H1 (cell line): ENCODE measurements around the gene USP13. TPM values are rescaled to one million over a fixed set of nuclear protein-coding genes. Genes with fewer than 3 reads are reported as not detected.

Experiments used
- CTCF ChIA-PET: fragments of 300-600 bp; sonication (Branson Sonifier 250); formaldehyde crosslinking; loops from one replicate; lab custom pipeline; 2021; ENCODE audit not compliant: partially characterized antibody; lab: Charles Lee
- POLR2A ChIA-PET: fragments of 300-600 bp; sonication (Branson Sonifier 250); formaldehyde crosslinking; loops from one replicate; lab custom pipeline; 2021; ENCODE audit warnings: inconsistent platforms; ENCODE audit not compliant: partially characterized antibody; lab: Charles Lee
- DNase-seq, 2 experiments: peaks; one replicate each; pipeline versions ENCODE4 v3.0.0 to v3.0.0-alpha.2; 2010 to 2022; ENCODE audit warnings: low spot score in 2 of 2, low read depth in 1 of 2, mixed read lengths in 1 of 2
- FAIRE-seq: peaks from 2 replicates; lab custom pipeline; 2011; peaks lifted over from hg19 to GRCh38; lab: Jason Lieb, UNC
- H2AFZ ChIP-seq: 2 replicates; pipeline ENCODE4 v1.8.1; 2012; ENCODE audit warnings: low read length, inconsistent platforms
- H2AK5ac ChIP-seq: 2 replicates; pipeline ENCODE4 v1.6.1; 2013; ENCODE audit warnings: low read depth, low read length
- H2BK120ac ChIP-seq: replicated peaks from 2 replicates; pipeline ENCODE3; 2013; ENCODE audit warnings: low read depth, low read length, inconsistent platforms
- H2BK12ac ChIP-seq: 2 replicates; pipeline ENCODE4 v1.6.1; 2013; ENCODE audit warnings: low read depth, low read length
- H2BK15ac ChIP-seq: 2 replicates; pipeline ENCODE4 v1.6.1; 2013; ENCODE audit warnings: low read length
- H2BK20ac ChIP-seq: 2 replicates; pipeline ENCODE4 v1.6.1; 2013; ENCODE audit warnings: low read length
- H2BK5ac ChIP-seq: 2 replicates; pipeline ENCODE4 v1.6.1; 2013; ENCODE audit warnings: low read depth, low read length
- H3K14ac ChIP-seq: 2 replicates; pipeline ENCODE4 v1.6.1; 2013; ENCODE audit warnings: inconsistent platforms; ENCODE audit not compliant: insufficient read length
- H3K18ac ChIP-seq: 2 replicates; pipeline ENCODE4 v1.6.1; 2013; ENCODE audit warnings: low read length; ENCODE audit errors: extremely low read depth
- H3K23ac ChIP-seq: 2 replicates; pipeline ENCODE4 v1.6.1; 2013; ENCODE audit warnings: inconsistent platforms; ENCODE audit not compliant: insufficient read length
- H3K23me2 ChIP-seq: 2 replicates; pipeline ENCODE4 v1.6.1; 2013; ENCODE audit warnings: low read depth, low read length
- H3K27ac ChIP-seq: 2 replicates; pipeline ENCODE4 v1.6.1; 2011; ENCODE audit warnings: low read depth, low read length, inconsistent platforms
- H3K27me3 ChIP-seq, 4 experiments: replicated peaks in 1 of 4; 1 replicate in 1 of 4; 2 replicates in 3 of 4; pipeline versions ENCODE4 v1.6.1 to v1.8.1; 2011 to 2013; ENCODE audit warnings: low read length in 3 of 4, mild to moderate bottlenecking in 3 of 4, inconsistent platforms in 2 of 4, mixed read lengths in 2 of 4, moderate library complexity in 1 of 4; ENCODE audit not compliant: control insufficient read depth in 3 of 4, insufficient read depth in 3 of 4; ENCODE audit errors: extremely low read depth in 1 of 4
- H3K36me3 ChIP-seq, 4 experiments: 2 replicates each; pipeline versions ENCODE4 v1.6.1 to v1.8.1; 2011 to 2013; ENCODE audit warnings: mild to moderate bottlenecking in 4 of 4, low read length in 3 of 4, moderate library complexity in 2 of 4, control low read depth in 1 of 4, inconsistent platforms in 1 of 4; ENCODE audit not compliant: insufficient read depth in 4 of 4, control insufficient read depth in 2 of 4
- H3K4ac ChIP-seq: replicated peaks from 2 replicates; pipeline ENCODE3; 2013; ENCODE audit warnings: low read length, low read depth, mixed read lengths, inconsistent platforms; ENCODE audit not compliant: insufficient read length
- H3K4me1 ChIP-seq, 4 experiments: replicated peaks in 1 of 4; 1 replicate in 1 of 4; 2 replicates in 3 of 4; pipeline versions ENCODE4 v1.6.1 to v1.8.1; 2011 to 2013; ENCODE audit warnings: low read length in 3 of 4, inconsistent platforms in 2 of 4, mixed read lengths in 1 of 4; ENCODE audit not compliant: insufficient read depth in 4 of 4, control insufficient read depth in 3 of 4
- H3K4me2 ChIP-seq, 2 experiments: 2 replicates each; pipeline versions ENCODE4 v1.6.1 to v1.8.1; 2011 to 2013; ENCODE audit warnings: low read depth in 2 of 2, low read length in 2 of 2, control low read depth in 1 of 2, inconsistent platforms in 1 of 2, mild to moderate bottlenecking in 1 of 2; ENCODE audit not compliant: insufficient read depth in 1 of 2
- H3K4me3 ChIP-seq, 4 experiments: fragments of 200-600, 300-600 bp in 1 of 4; sonication (generic), shearing (Covaris generic), sonication (Bioruptor Twin) in 1 of 4; 2 replicates each; pipeline versions ENCODE4 v1.5.1 to v1.8.1; 2011 to 2016; ENCODE audit warnings: low read length in 4 of 4, low read depth in 3 of 4, control low read depth in 2 of 4, inconsistent platforms in 2 of 4, mild to moderate bottlenecking in 2 of 4, mixed read lengths in 1 of 4, moderate library complexity in 1 of 4; ENCODE audit not compliant: insufficient read depth in 2 of 4; ENCODE audit errors: extremely low read depth in 1 of 4
- H3K56ac ChIP-seq: replicated peaks from 2 replicates; pipeline ENCODE3; 2013; ENCODE audit warnings: low read depth, mild to moderate bottlenecking, mixed read lengths, low read length, inconsistent platforms; ENCODE audit not compliant: insufficient read length
- H3K79me1 ChIP-seq: 2 replicates; pipeline ENCODE4 v1.6.1; 2013; ENCODE audit warnings: low read depth, low read length, control low read depth
- H3K79me2 ChIP-seq, 2 experiments: 2 replicates each; pipeline versions ENCODE4 v1.6.1 to v1.8.1; 2012 to 2013; ENCODE audit warnings: low read length in 2 of 2, mild to moderate bottlenecking in 2 of 2, inconsistent platforms in 1 of 2; ENCODE audit not compliant: insufficient read depth in 2 of 2, control insufficient read depth in 1 of 2
- H3K9ac ChIP-seq, 4 experiments: replicated peaks in 1 of 4; 1 replicate in 1 of 4; 2 replicates in 3 of 4; pipeline versions ENCODE4 v1.6.1 to v1.8.1; 2011 to 2013; ENCODE audit warnings: low read depth in 3 of 4, low read length in 3 of 4, control low read depth in 2 of 4, mild to moderate bottlenecking in 2 of 4, moderate library complexity in 2 of 4, inconsistent platforms in 1 of 4; ENCODE audit errors: extremely low read depth in 1 of 4
- H3K9me3 ChIP-seq, 2 experiments: 2 replicates each; pipeline versions ENCODE4 v1.6.1 to v1.8.1; 2012 to 2013; ENCODE audit warnings: mild to moderate bottlenecking in 2 of 2, moderate library complexity in 2 of 2, control low read depth in 1 of 2, inconsistent platforms in 1 of 2, low read depth in 1 of 2, low read length in 1 of 2, mixed read lengths in 1 of 2; ENCODE audit not compliant: insufficient read depth in 2 of 2
- H4K20me1 ChIP-seq, 2 experiments: replicated peaks in 1 of 2; 2 replicates each; pipeline versions ENCODE3 to v1.8.1; 2011 to 2013; ENCODE audit warnings: inconsistent platforms in 2 of 2, low read length in 2 of 2, mild to moderate bottlenecking in 1 of 2; ENCODE audit not compliant: insufficient read depth in 2 of 2, control insufficient read depth in 1 of 2
- H4K5ac ChIP-seq: 2 replicates; pipeline ENCODE4 v1.6.1; 2013; ENCODE audit warnings: low read length, low read depth, mixed read lengths, inconsistent platforms; ENCODE audit not compliant: insufficient read length
- H4K8ac ChIP-seq: 2 replicates; pipeline ENCODE4 v1.8.0; 2013; ENCODE audit warnings: mild to moderate bottlenecking, moderate library complexity, low read length, inconsistent platforms; ENCODE audit not compliant: insufficient read depth; ENCODE audit errors: extremely low read depth
- H4K91ac ChIP-seq: replicated peaks from 2 replicates; pipeline ENCODE3; 2013; ENCODE audit warnings: low read length, mixed read lengths, inconsistent platforms; ENCODE audit not compliant: insufficient read length
- BACH1 ChIP-seq: IDR thresholded peaks from 2 replicates; pipeline ENCODE4 v1.6.1; 2012; ENCODE audit warnings: low read length, improper control_type of control experiment
- CBX5 ChIP-seq: fragments of 300-800, 300-1000 bp; sonication (generic); IDR thresholded peaks from 2 replicates; pipeline ENCODE4 v1.7.1; 2016; ENCODE audit warnings: antibody characterized with exemption, low read length, low read depth
- EZH2 ChIP-seq: fragments of 200-600 bp; sonication (generic); IDR thresholded peaks from 2 replicates; pipeline ENCODE4 v1.7.1; 2012; ENCODE audit warnings: low read depth, mild to moderate bottlenecking, moderate library complexity, low read length, inconsistent platforms; ENCODE audit not compliant: severe bottlenecking
- JUN ChIP-seq: IDR thresholded peaks from 2 replicates; pipeline ENCODE4 v1.6.1; 2011; ENCODE audit warnings: low read depth, mild to moderate bottlenecking, improper control_type of control experiment, low read length
- KDM4A ChIP-seq: IDR thresholded peaks from one replicate; pipeline ENCODE4 v1.7.1; 2012; ENCODE audit warnings: low read depth, mild to moderate bottlenecking, moderate library complexity, low read length, inconsistent platforms; ENCODE audit not compliant: severe bottlenecking
- NANOG ChIP-seq: IDR thresholded peaks from 2 replicates; pipeline ENCODE4 v1.6.1; 2011; ENCODE audit warnings: low read length, low read depth, mild to moderate bottlenecking, inconsistent platforms; ENCODE audit not compliant: insufficient read depth, poor library complexity, severe bottlenecking
- POLR2A ChIP-seq, 2 experiments: IDR thresholded peaks; 1 replicate in 1 of 2; 2 replicates in 1 of 2; pipeline ENCODE4 v1.6.1; 2011; ENCODE audit warnings: low read depth in 2 of 2, low read length in 2 of 2, mild to moderate bottlenecking in 2 of 2; ENCODE audit errors: control extremely low read depth in 1 of 2
- POU5F1 ChIP-seq: IDR thresholded peaks from 2 replicates; pipeline ENCODE4 v1.6.1; 2011; ENCODE audit warnings: low read depth, mild to moderate bottlenecking, low read length, moderate library complexity
- SIX5 ChIP-seq: IDR thresholded peaks from 2 replicates; pipeline ENCODE4 v1.6.1; 2011; ENCODE audit warnings: mild to moderate bottlenecking, low read depth, low read length
- WGBS, 2 experiments: shearing (Covaris generic) in 1 of 2; methylation state at CpG; one replicate each; pipeline versions ENCODE4 v1.1.6 to v1.1.7; 2013 to 2015; ENCODE audit warnings: low lambda C conversion rate in 2 of 2, mixed read lengths in 2 of 2, inconsistent platforms in 1 of 2, low coverage in 1 of 2, missing lambda C conversion rate in 1 of 2; ENCODE audit not compliant: insufficient replicate concordance in 2 of 2, insufficient coverage in 1 of 2, insufficient read length in 1 of 2; ENCODE audit errors: extremely low coverage in 1 of 2, missing lambda C conversion rate in 1 of 2; 5-methylcytosine and 5-hydroxymethylcytosine counted together
- polyA plus RNA-seq, 7 experiments: library from polyadenylated mRNA; depleted of rRNA in 3 of 7; stranded (reverse) in 5 of 7; unstranded in 2 of 7; fragments of >200 nt in 5 of 7; fragments of 200-250 nt in 2 of 7; gene quantifications; 1 replicate in 5 of 7; 2 replicates in 1 of 7; 4 replicates in 1 of 7; pipeline versions ENCODE4 v1.2.1 to v1.2.3, GENCODE V29; 2011 to 2013; ENCODE audit warnings: missing spikeins in 2 of 7, mixed read lengths in 2 of 7
- total RNA-seq: library from RNA; stranded (reverse); fragmentation: NEBNext Ultra II Directional; extraction: Animal tissue kit (Norgen Biotek cat#: 25700); gene quantifications from 2 replicates; pipeline ENCODE4 v1.2.1, GENCODE V29; 2021
- TF ChIP-seq, protein P1 (sequence below): IDR thresholded peaks from 2 replicates; pipeline ENCODE4 v1.6.1; 2012; ENCODE audit warnings: inconsistent platforms

Gene USP13
- total and polyA plus RNA-seq, 2 of the 8 experiments (the other 6 are each of a cell fraction or from before 2014, with no cell fraction given) = 7.9 to 25.9 TPM

DNA sequence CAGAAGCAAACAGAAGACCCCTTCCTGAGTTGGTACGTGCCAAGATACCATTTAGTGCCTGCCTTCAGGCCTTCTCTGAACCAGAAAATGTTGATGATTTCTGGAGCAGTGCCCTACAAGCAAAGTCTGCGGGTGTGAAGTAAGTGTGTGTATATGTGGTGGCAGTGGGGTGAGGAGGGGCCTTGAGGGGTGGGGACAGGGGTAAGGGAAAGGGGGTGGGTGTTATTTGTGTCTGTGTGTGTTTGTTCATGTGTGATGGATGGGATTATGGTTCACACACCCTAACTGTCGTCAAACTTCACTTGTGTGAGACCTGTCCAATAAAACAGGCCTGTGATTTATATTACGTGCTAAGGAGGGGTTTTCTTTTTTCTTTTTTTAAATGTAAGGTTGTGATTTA lies 92.2 kb downstream of the USP13 start:
- H3K36me3 ChIP-seq = peaks cover 0 to 25% (median 10%) of the 10 kb centered on the region in 4 experiments; a peak in 6 of 8 replicates
- peaks cover 0 to 2% of the 10 kb centered on the region in 2 experiments for H4K20me1 ChIP-seq
- no peak overlapping the region; the same call in 1 of the 2 replicates for H3K18ac ChIP-seq
- H2BK120ac ChIP-seq = no peak overlapping the region
- H3K23ac ChIP-seq = no peak overlapping the region
- POLR2A ChIA-PET = interaction anchor here (0.6 kb wide), 1 partner anchor 104 kb away, joined by 5 read pairs; no protein-coding TSS in a partner anchor
- no peaks in the 10 kb centered on the region for H3K79me2 ChIP-seq
- CTCF ChIA-PET = no interaction called here
- H3K4me3 ChIP-seq = no peak overlapping the region
- DNase-seq (no peak), FAIRE-seq (no peak)
- peaks cover 1% of the 10 kb centered on the region; the same call in 1 of the 2 replicates for H3K23me2 ChIP-seq
- H3K14ac ChIP-seq = no peak overlapping the region
- peaks cover 0 to 7% (median 3%) of the 10 kb centered on the region in 4 experiments; a peak in 2 of 7 replicates for H3K4me1 ChIP-seq
- H2BK5ac ChIP-seq = no peak overlapping the region
- H3K9ac ChIP-seq = no peak overlapping the region; a peak in 1 of 7 replicates
- no peak overlapping the region for H2AK5ac ChIP-seq
- no peak overlapping the region for H4K5ac ChIP-seq
- H4K8ac ChIP-seq = no peak overlapping the region
- H3K27ac ChIP-seq = no peak overlapping the region
- no peak overlapping the region for H4K91ac ChIP-seq
- TF ChIP-seq NANOG (no peak), POLR2A (IDR thresholded peaks at IDR 0.05; ENCODE audit: control extremely low read depth in 1 of 2, low read depth in 2 of 2, low read length in 2 of 2) (no peak), CBX5 (no peak), JUN (no peak), BACH1 (no peak), EZH2 (no peak), POU5F1 (no peak), KDM4A (no peak), SIX5 (no peak)
- TF ChIP-seq, protein P1, sequence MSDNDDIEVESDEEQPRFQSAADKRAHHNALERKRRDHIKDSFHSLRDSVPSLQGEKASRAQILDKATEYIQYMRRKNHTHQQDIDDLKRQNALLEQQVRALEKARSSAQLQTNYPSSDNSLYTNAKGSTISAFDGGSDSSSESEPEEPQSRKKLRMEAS = no peak
- H2BK20ac ChIP-seq = no peak overlapping the region
- H3K9me3 ChIP-seq = no peaks in the 10 kb centered on the region
- H2BK12ac ChIP-seq = no peak overlapping the region
- H3K56ac ChIP-seq = no peak overlapping the region
- 94% methylated on average over 4 of the region's 4 CpGs; no CpG with 5 or more reads in 1 of the 2 experiments for WGBS, 2 experiments
- H2BK15ac ChIP-seq = no peak overlapping the region
- H3K4ac ChIP-seq = no peak overlapping the region
- no peaks in the 10 kb centered on the region for H3K79me1 ChIP-seq
- H3K27me3 ChIP-seq = no peaks in the 10 kb centered on the region
- no peak overlapping the region for H3K4me2 ChIP-seq
- no peak overlapping the region for H2AFZ ChIP-seq
